Peyer's patch (tissue), 4 donors: ENCODE results near the gene PRPF39. TPM values are rescaled to one million over a fixed set of nuclear protein-coding genes. Genes with fewer than 3 reads are reported as not detected.

Experiments used
- DNase-seq, 3 donors: peaks; one replicate each; pipeline ENCODE4 v3.0.0-alpha.2; 2017 to 2019
- H3K27ac ChIP-seq, 4 donors: fragments of 200-600 bp; sonication (generic); one replicate each; pipeline ENCODE4 v1.5.1; 2016 to 2019
- H3K27me3 ChIP-seq, 2 donors: fragments of 200-600 bp; sonication (generic); one replicate each; pipeline ENCODE4 v1.5.1; 2019
- H3K36me3 ChIP-seq, 3 donors: fragments of 200-600 bp; sonication (generic); one replicate each; pipeline ENCODE4 v1.5.1; 2016 to 2019
- H3K4me1 ChIP-seq, 4 donors: fragments of 200-600 bp; sonication (generic); one replicate each; pipeline ENCODE4 v1.5.1; 2016 to 2019
- H3K4me3 ChIP-seq, 4 donors: fragments of 200-600 bp; sonication (generic); 1 replicate in 3 of 4; 2 replicates in 1 of 4; pipeline ENCODE4 v1.5.1; 2016 to 2019; ENCODE audit warnings: mild to moderate bottlenecking in 1 of 4
- H3K9me3 ChIP-seq, 4 donors: fragments of 200-600 bp; sonication (generic); one replicate each; pipeline ENCODE4 v1.5.1; 2016 to 2019; ENCODE audit warnings: mild to moderate bottlenecking in 1 of 4
- CTCF ChIP-seq, 6 experiments: fragments of 450-650 bp in 4 of 6; fragments of 200-600 bp in 2 of 6; sonication (generic) in 1 of 6; IDR thresholded peaks; one replicate each; pipeline ENCODE4 v1.5.1; 2017 to 2019; ENCODE audit warnings: antibody characterized with exemption in 6 of 6, mild to moderate bottlenecking in 3 of 6, moderate library complexity in 1 of 6
- POLR2A ChIP-seq, 2 donors: fragments of 450-650 bp; IDR thresholded peaks; one replicate each; pipeline ENCODE4 v1.5.1; 2017; ENCODE audit warnings: antibody characterized with exemption in 2 of 2, mild to moderate bottlenecking in 2 of 2, moderate library complexity in 2 of 2
- total RNA-seq, 4 donors: library from RNA; depleted of rRNA; stranded (reverse); fragments of >200 nt; gene quantifications; one replicate each; pipeline ENCODE4 v1.1.0, GENCODE V29; 2016

The PRPF39 gene
- total RNA-seq, 4 donors from 2014 or later, result 46.6 to 87.5 (median 64.1) TPM

GRCh38 chr14:45057349-45057748, 26.6 kb upstream of the PRPF39 start:
- TF ChIP-seq POLR2A (IDR thresholded peaks at IDR 0.05), result no peak
- no peak for TF ChIP-seq CTCF (IDR thresholded peaks at IDR 0.05)
- peaks cover 0 to 27% (median 0%) of the 10 kb centered on the region in 3 donors for H3K36me3 ChIP-seq
- H3K9me3 ChIP-seq, result no peaks in the 10 kb centered on the region
- H3K4me1 ChIP-seq, result no peaks in the 10 kb centered on the region
- H3K27me3 ChIP-seq, result no peaks in the 10 kb centered on the region
- H3K4me3 ChIP-seq, result no peak overlapping the region
- no peak for DNase-seq
- H3K27ac ChIP-seq, result no peak overlapping the region

GRCh38 chr14:45057881-45058364, 26.0 kb upstream of the PRPF39 start:
- Histone ChIP-seq H3K4me3 (no peak overlapping the region), H3K27me3 (no peaks in the 10 kb centered on the region), H3K9me3 (no peaks in the 10 kb centered on the region), H3K36me3 (peaks cover 0 to 21% (median 0%) of the 10 kb centered on the region in 3 donors), H3K27ac (no peak overlapping the region), H3K4me1 (no peaks in the 10 kb centered on the region)
- TF ChIP-seq POLR2A (IDR thresholded peaks at IDR 0.05) (no peak), CTCF (IDR thresholded peaks at IDR 0.05) (no peak)
- no peak for DNase-seq

- Histone ChIP-seq H3K36me3 (no peaks in the 10 kb centered on the region), H3K27ac (no peak overlapping the region), H3K27me3 (no peaks in the 10 kb centered on the region), H3K9me3 (no peaks in the 10 kb centered on the region), H3K4me3 (no peak overlapping the region), H3K4me1 (no peaks in the 10 kb centered on the region)
- DNase-seq, result no peak
- TF ChIP-seq CTCF (IDR thresholded peaks at IDR 0.05) (no peak), POLR2A (IDR thresholded peaks at IDR 0.05) (no peak)
Measured at GRCh38 chr14:45060551-45060950, 23.4 kb upstream of the PRPF39 start.

GRCh38 chr14:45065540-45065939, 18.4 kb upstream of the PRPF39 start:
- Histone ChIP-seq H3K9me3 (no peaks in the 10 kb centered on the region), H3K27me3 (no peaks in the 10 kb centered on the region), H3K4me1 (no peaks in the 10 kb centered on the region), H3K27ac (no peak overlapping the region), H3K36me3 (no peaks in the 10 kb centered on the region), H3K4me3 (no peak overlapping the region)
- no peak for TF ChIP-seq POLR2A (IDR thresholded peaks at IDR 0.05)
- TF ChIP-seq CTCF (IDR thresholded peaks at IDR 0.05), result no peak
- DNase-seq, result no peak

GRCh38 chr14:45065956-45066355, 18.0 kb upstream of the PRPF39 start:
- no peak for TF ChIP-seq POLR2A (IDR thresholded peaks at IDR 0.05)
- no peak for TF ChIP-seq CTCF (IDR thresholded peaks at IDR 0.05)
- Histone ChIP-seq H3K36me3 (no peaks in the 10 kb centered on the region), H3K4me3 (no peak overlapping the region), H3K9me3 (no peaks in the 10 kb centered on the region), H3K4me1 (no peaks in the 10 kb centered on the region), H3K27ac (no peak overlapping the region), H3K27me3 (no peaks in the 10 kb centered on the region)
- no peak for DNase-seq

- no peak for DNase-seq
- Histone ChIP-seq H3K27me3 (no peaks in the 10 kb centered on the region), H3K27ac (no peak overlapping the region), H3K36me3 (no peaks in the 10 kb centered on the region), H3K4me3 (no peak overlapping the region), H3K4me1 (no peaks in the 10 kb centered on the region), H3K9me3 (no peaks in the 10 kb centered on the region)
- TF ChIP-seq POLR2A (IDR thresholded peaks at IDR 0.05), result no peak
- TF ChIP-seq CTCF (IDR thresholded peaks at IDR 0.05), result no peak
Measured at GRCh38 chr14:45066667-45067066, 17.2 kb upstream of the PRPF39 start.
